NCI-H2227 (cell line): ENCODE measurements around the gene SHROOM3.

Source experiments
- DNase-seq: peaks from one replicate; lab custom pipeline; 2025; ENCODE audit not compliant: unreplicated experiment; lab: John Stamatoyannopoulos, UW

The SHROOM3 gene

GRCh38 chr4:76620723-76621468 lies 185.9 kb downstream of the SHROOM3 start:
- DNase-seq = no peak

- no peak for DNase-seq
Measured at GRCh38 chr4:76622126-76622525, 187.1 kb downstream of the SHROOM3 start.

GRCh38 chr4:76622717-76623116 lies 187.7 kb downstream of the SHROOM3 start:
- no peak for DNase-seq

GRCh38 chr4:76623217-76624045 lies 188.4 kb downstream of the SHROOM3 start:
- DNase-seq = no peak

GRCh38 chr4:76624241-76624681 lies 189.2 kb downstream of the SHROOM3 start:
- DNase-seq = no peak

GRCh38 chr4:76624931-76625715 lies 190.1 kb downstream of the SHROOM3 start:
- DNase-seq = no peak

GRCh38 chr4:76626686-76627465 lies 191.8 kb downstream of the SHROOM3 start:
- DNase-seq = no peak

GRCh38 chr4:76628251-76628650 lies 193.2 kb downstream of the SHROOM3 start:
- no peak for DNase-seq

GRCh38 chr4:76630741-76631140 lies 195.7 kb downstream of the SHROOM3 start:
- DNase-seq = no peak

GRCh38 chr4:76634220-76634619 lies 199.2 kb downstream of the SHROOM3 start:
- DNase-seq = no peak

- no peak for DNase-seq
Measured at GRCh38 chr4:76637712-76638361, 202.8 kb downstream of the SHROOM3 start.

- no peak for DNase-seq
Measured at GRCh38 chr4:76639288-76639687, 204.3 kb downstream of the SHROOM3 start.

- no peak for DNase-seq
Measured at GRCh38 chr4:76640353-76640910, 205.4 kb downstream of the SHROOM3 start.

- no peak for DNase-seq
Measured at GRCh38 chr4:76641351-76641750, 206.3 kb downstream of the SHROOM3 start.

GRCh38 chr4:76641758-76642157 lies 206.7 kb downstream of the SHROOM3 start:
- no peak for DNase-seq

- DNase-seq = no peak
Measured at GRCh38 chr4:76644831-76645485, 209.9 kb downstream of the SHROOM3 start.

- DNase-seq = no peak
Measured at GRCh38 chr4:76649086-76649485, 214.1 kb downstream of the SHROOM3 start.

- DNase-seq = no peak
Measured at GRCh38 chr4:76651616-76652015, 216.6 kb downstream of the SHROOM3 start.

GRCh38 chr4:76652389-76652788 lies 217.4 kb downstream of the SHROOM3 start:
- no peak for DNase-seq
